Germinal center (tissue), 1 donor: ENCODE measurements around the gene PODNL1.

ENCODE experiments used
- DNase-seq: peaks from one replicate; pipeline ENCODE4 v3.0.0; 2012; ENCODE audit warnings: mixed read lengths, low spot score

PODNL1 gene

GRCh38 chr19:13887517-13887916 is 50.7 kb downstream of the PODNL1 start:
- DNase-seq = no peak

- no peak for DNase-seq
Observed at GRCh38 chr19:13887018-13887436, 51.2 kb downstream of the PODNL1 start.

- no peak for DNase-seq
Observed at GRCh38 chr19:13885826-13886365, 52.3 kb downstream of the PODNL1 start.

- no peak for DNase-seq
Observed at GRCh38 chr19:13884726-13885591, 53.3 kb downstream of the PODNL1 start.

- DNase-seq = no peak
Observed at GRCh38 chr19:13883516-13884064, 54.6 kb downstream of the PODNL1 start.

GRCh38 chr19:13882836-13883235 is 55.4 kb downstream of the PODNL1 start:
- no peak for DNase-seq

GRCh38 chr19:13882419-13882795 is 55.8 kb downstream of the PODNL1 start:
- no peak for DNase-seq

- DNase-seq = no peak
Observed at GRCh38 chr19:13881692-13882418, 56.4 kb downstream of the PODNL1 start.

GRCh38 chr19:13881251-13881691 is 56.9 kb downstream of the PODNL1 start:
- DNase-seq = no peak
